Thyroid gland (tissue), 4 donors: ENCODE results near the gene RAD52.

ENCODE experiments used
- CTCF ChIP-seq, 6 experiments: fragments of 200-600 bp in 3 of 6; fragments of 450-650 bp in 3 of 6; sonication (generic) in 3 of 6; IDR thresholded peaks; one replicate each; pipeline ENCODE4 v1.5.1; 2016 to 2019; ENCODE audit warnings: antibody characterized with exemption in 6 of 6, mild to moderate bottlenecking in 2 of 6, inconsistent platforms in 1 of 6, moderate library complexity in 1 of 6
- POLR2A ChIP-seq, 2 donors: fragments of 450-650 bp; IDR thresholded peaks; one replicate each; pipeline ENCODE4 v1.6.1; 2017; ENCODE audit warnings: antibody characterized with exemption in 2 of 2, mild to moderate bottlenecking in 2 of 2, moderate library complexity in 1 of 2

GRCh38 chr12:916240-916639, 33.3 kb downstream of the RAD52 start:
- TF ChIP-seq CTCF (IDR thresholded peaks at IDR 0.05) (no peak), POLR2A (IDR thresholded peaks at IDR 0.05) (no peak)
